Inflammatory macrophage treated with lipopolysaccharide for 1 hour (primary cell): ENCODE results near the gene ATP5MC2.
A peak's percentile ranks its signal among the peaks of the same experiment; 100 is the strongest.
"Not testable (repeated sequence)": the region's sequence is repeated elsewhere in the genome, so short reads cannot be mapped to it uniquely, and the experiment has no call there.

Experiments
- DNase-seq, 2 donors: peaks; one replicate each; pipeline ENCODE4 v3.0.0-alpha.2; 2020 to 2022

The ATP5MC2 gene

DNA sequence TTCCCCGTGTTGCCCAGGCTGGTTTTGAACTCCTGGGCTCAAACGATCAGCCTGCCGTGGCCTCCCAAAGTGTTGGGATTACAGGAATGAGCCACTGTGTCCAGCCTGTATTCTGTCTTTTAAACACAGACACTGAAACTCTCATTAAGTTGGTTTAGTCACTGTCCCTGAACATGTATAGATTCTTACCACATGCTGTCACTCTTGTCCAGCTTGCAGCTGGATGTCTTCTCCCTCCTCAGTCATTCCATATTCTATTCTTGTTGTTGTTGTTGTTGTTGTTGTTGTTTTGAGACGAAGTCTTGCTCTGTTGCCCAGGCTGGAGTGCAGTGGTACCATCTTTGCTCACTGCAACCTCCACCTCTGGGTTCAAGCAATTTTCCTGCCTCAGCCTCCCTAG is 12.3 kb upstream of the ATP5MC2 start:
- no peak for DNase-seq

GRCh38 chr12:53686436-53686835 is 10.6 kb upstream of the ATP5MC2 start:
- no peak for DNase-seq

DNA sequence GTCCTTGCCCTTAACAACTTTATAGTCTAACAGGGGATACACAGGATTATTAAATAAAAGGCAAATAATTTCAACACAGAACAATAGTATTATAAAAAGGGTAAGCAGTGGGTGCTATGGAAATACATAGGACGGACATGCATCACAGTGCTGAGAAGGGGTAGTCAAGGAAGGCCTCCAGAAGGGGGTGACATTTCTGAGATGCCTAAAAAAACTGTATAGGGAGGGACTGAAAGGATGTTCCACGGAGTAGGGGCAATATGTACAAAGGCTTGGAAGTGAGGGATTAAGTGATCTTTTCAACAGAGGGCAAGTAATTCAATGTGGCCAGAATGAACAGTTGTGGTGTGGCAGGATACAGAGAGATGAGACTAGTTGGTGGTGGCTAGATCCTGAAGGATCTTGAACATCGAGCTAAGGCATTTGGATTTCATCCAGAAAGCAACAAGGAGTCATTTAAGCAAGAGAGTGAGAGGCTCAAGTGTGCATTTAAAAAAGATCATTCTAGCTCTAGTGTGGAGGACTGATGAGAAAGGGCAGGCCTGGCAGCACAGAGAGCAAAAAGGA is 8.9 kb upstream of the ATP5MC2 start:
- DNase-seq: no peak

- DNase-seq: no peak
These were observed 8.1 kb upstream of the ATP5MC2 start for GRCh38 chr12:53683983-53684382.

DNA sequence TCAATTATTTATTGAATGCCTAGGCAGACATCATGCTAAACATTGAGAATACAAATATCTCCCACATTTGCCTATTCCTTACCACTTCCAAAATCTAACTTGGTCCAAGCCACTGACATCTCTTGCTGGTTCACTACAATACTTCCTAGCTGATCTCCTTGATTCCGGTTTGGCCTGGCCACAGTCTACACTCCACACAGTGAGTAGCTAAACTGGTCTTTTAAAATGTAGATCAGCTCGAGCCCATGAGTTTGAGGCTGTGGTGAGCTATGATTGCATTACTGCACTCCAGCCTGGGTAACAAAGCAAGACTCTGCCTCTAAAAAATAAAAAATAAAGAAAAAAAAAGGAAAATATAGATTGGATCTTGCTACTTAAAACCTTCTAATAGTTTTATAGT is 7.6 kb upstream of the ATP5MC2 start:
- no peak for DNase-seq

DNA sequence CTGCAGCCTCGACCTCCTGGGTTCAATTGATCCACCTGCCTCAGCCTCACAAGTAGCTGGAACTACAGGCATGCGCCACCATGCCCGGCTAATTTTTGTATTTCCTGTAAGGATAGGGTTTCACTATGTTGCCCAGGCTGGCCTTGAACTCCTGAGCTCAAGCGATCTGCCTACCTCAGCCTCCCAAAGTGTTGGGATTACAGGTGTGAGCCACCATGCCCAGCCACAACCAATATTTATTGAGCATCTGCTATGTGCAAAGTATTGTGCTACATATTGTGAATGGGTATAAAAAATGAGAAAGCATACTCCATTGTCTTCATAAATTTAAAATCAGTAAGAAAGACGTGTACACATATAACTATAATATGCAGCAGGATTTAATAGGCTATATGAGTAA is 4.2 kb upstream of the ATP5MC2 start:
- DNase-seq: not testable (repeated sequence)

- no peak for DNase-seq
These were observed 1.9 kb upstream of the ATP5MC2 start for GRCh38 chr12:53677800-53678148.

- no peak for DNase-seq
These were observed 1.3 kb upstream of the ATP5MC2 start for GRCh38 chr12:53677016-53677799.

DNA sequence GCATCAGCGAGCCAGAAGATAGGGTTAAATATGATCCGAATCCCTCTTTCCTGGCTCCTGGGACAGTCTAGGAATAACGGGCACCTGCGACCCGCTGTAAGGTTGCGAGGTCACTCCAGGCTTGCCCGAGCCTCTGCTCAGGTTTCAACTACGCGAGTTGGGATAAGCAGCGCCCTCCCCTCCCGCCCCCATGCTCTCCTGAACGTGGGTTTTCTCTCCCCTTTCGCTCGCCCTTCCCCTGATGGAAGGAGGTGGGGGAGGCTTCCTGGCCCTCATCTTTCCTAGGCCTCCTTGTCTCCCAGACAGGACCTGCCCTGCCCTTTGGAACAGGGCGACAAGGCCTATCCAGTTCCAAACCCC is 753 bp upstream of the ATP5MC2 start:
- DNase-seq: no peak

DNA sequence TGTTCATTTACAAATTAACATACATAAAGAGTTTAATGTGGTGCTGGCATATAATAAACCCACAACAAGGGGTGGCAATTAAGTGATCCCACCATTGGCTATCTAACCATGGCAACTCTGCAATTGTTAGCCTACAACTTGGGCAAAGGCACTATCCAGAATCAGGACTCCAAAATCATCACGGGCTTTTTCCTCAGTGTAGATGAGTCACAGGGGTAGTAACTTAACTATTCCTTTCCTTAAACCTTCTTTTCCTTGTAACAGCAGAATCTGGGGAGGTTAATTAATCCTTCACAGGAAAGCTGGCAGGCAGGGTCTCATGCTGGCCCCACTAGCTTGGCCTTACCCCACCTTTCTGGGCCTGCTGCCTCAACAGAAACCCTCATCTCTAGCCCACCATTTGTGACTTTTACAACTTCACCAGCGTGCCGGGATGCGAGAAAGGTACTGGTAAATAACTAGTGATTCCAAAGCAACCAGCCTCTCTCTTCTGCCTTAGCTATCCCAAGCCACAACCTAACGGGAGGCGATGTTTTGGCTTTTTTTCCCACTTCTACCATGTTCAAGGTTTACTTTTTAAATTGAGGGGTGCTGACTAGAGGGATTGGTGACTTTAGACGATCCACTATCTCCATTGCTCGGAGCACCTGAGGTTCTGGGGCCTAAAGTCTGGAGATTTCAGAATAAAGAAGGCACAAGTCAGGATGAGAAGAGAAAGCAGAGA is 744 bp downstream of the ATP5MC2 start:
- DNase-seq: peak in 1 of 2 donors; percentile 12

- DNase-seq: no peak
These were observed 4.9 kb downstream of the ATP5MC2 start for GRCh38 chr12:53670971-53671370.

DNA sequence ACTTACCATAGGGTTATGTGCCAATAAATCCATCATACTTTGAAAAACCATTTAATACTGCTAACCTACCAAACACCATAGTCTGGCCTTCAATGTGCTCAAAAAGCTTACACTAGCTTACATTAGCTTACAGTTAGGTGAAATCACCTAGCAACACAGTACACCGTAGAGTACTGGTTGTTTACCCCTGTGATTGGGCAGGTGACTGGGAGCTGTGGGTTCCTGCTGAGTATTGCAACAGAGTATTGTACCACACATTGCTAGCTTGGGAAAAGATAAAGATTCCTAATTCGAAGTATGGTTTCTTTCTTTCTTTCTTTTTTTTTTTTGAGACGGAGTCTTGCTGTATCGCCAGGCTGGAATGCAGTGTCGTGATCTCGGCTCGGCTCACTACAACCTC is 5.6 kb downstream of the ATP5MC2 start:
- no peak for DNase-seq

GRCh38 chr12:53667080-53667479 is 8.8 kb downstream of the ATP5MC2 start:
- DNase-seq: no peak

DNA sequence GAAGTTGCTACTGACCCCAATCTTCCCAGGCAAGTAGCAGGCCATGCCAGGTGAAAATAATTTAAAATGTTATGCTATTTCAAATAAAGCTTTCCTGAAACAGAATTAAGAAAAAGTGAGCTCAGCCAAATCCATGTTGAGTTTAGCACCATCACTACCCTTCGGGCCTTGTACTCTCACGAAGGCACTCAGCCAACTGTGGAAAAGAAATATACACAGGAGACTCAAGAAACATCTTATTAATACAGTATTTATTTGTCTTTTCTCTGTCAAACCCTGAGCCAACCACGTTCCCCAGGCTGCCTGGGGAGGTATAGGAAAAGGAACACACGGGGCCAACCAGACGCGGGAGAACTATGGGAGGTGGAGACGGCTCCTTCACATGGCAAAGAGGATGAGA is 10.9 kb downstream of the ATP5MC2 start:
- DNase-seq: no peak

GRCh38 chr12:53664191-53664590 is 11.7 kb downstream of the ATP5MC2 start:
- no peak for DNase-seq

- DNase-seq: no peak
These were observed 15.8 kb downstream of the ATP5MC2 start for GRCh38 chr12:53660041-53660440.

- no peak for DNase-seq
These were observed 16.3 kb downstream of the ATP5MC2 start for GRCh38 chr12:53659571-53659981.

DNA sequence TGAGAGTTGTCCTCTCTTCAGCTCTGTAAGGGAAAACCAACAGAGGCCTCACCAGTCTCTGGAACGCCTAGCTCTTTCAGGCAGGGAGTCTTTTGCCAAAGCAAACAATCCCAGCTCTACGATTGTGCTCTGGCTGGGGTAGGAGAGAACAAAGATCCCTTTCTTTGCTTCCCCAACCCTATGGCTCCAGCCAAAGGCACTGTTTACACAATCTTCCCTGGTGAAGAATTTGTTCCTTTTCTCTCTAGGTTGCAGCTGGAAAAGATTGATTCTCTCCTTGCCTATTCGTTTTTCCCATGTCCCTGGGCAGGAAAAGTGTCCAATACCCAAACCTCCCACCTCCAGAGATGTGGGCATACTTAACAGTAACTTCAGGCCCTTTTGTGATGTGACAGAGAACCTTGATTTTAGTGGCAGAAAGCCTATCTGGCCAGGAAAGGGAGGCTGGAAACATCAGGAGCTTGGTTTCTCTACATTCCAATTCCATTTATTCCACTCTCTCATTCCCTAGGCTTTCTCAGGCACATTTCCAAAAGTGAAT is 16.8 kb downstream of the ATP5MC2 start:
- no peak for DNase-seq

- DNase-seq: no peak
These were observed 18.8 kb downstream of the ATP5MC2 start for GRCh38 chr12:53657041-53657440.

DNA sequence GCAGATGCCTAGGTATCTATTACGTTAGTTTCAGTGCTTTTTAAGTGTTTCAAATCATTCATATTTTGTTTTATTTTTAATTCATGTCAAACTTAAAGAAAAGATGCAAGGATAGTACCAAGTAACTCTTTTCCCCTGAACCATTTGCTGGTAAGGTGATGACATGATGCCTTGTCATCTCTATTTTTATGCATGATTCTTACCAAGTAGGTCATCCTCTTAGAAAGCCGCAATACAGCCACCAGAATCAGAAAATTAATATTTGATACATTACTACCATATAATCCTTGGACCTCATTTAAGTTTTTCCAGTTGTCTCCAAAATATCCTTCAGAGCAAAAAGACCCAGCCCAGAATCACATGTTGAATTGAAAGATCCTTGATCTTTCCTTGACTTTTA is 22.3 kb downstream of the ATP5MC2 start:
- DNase-seq: no peak

GRCh38 chr12:53652366-53652765 is 23.5 kb downstream of the ATP5MC2 start:
- DNase-seq: no peak

DNA sequence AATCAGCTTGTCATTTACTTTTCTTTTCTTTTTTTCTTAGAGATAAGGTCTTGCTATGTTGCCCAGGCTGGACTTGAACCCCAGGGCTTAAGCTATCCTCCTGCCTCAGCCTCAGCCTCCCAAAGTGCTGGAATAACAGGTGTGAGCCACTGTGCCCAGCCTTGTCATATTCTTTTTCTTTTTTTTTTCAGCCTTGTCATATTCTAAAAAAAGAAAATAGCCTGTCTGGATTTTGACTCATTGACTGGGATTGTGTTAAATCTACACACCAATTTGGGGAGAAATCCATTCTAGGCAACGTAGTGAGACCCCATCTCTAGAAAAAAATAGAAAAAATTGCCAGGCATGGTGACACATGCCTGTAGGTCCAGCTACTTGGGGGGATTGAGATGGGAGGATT is 24.1 kb downstream of the ATP5MC2 start:
- no peak for DNase-seq

DNA sequence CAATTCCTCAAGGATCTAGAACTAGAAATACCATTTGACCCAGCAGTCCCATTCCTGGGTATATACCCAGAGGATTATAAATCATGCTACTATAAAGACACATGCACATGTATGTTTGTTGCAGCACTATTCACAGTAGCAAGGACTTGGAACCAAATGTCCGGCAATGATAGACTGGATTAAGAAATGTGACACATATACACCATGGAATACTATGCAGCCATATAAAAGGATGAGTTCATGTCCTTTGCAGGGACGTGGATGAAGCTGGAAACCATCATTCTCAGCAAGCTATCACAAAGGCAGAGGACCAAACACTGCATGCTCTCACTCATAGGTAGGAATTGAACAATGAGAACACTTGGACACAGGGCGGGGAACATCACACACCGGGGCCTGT is 29.6 kb downstream of the ATP5MC2 start:
- DNase-seq: not testable (repeated sequence)

- DNase-seq: no peak
These were observed 30.7 kb downstream of the ATP5MC2 start for GRCh38 chr12:53645165-53645564.
